ENCODE results near the gene RPA4. TPM values are rescaled to one million over a fixed set of nuclear protein-coding genes. Genes with fewer than 3 reads are reported as not detected.

RPA4 gene
- total and polyA plus RNA-seq, 9 of the 15 experiments (the other 6 are each of a cell fraction or from before 2014, with no cell fraction given), result 0.29 TPM; not detected in 8

GRCh38 chrX:96838537-96838936 is 45.2 kb upstream of the RPA4 start:
- FAIRE-seq (no peak), DNase-seq (ENCODE audit: extremely low read depth in 1 of 4, low spot score in 3 of 4) (no peak), ATAC-seq (no peak)
- CTCF ChIA-PET (ENCODE audit: low intra/inter-chr PET ratio), result no interaction called here
- Histone ChIP-seq H3K4me2 (ENCODE audit: insufficient read depth, low read length) (no peak overlapping the region), H3K9me3 (replicated peaks; ENCODE audit: control insufficient read depth, insufficient read depth, low read depth, low read length) (no peaks in the 10 kb centered on the region), H3K9me1 (ENCODE audit: control insufficient read depth, insufficient read depth, low read length) (no peaks in the 10 kb centered on the region), H3K36me3 (ENCODE audit: control insufficient read depth, insufficient read depth, low read length) (no peaks in the 10 kb centered on the region), H3K27ac (ENCODE audit: extremely low read depth, low read depth, low read length) (no peak overlapping the region), H2AFZ (ENCODE audit: low read depth, low read length) (no peak overlapping the region), H3K9ac (ENCODE audit: insufficient read depth in 1 of 2, low read depth in 2 of 2, low read length in 2 of 2) (no peak overlapping the region), H4K20me1 (replicated peaks; ENCODE audit: control insufficient read depth, insufficient read depth, low read length) (no peaks in the 10 kb centered on the region), H3K4me1 (replicated peaks in 1 of 2; ENCODE audit: control insufficient read depth in 2 of 2, insufficient read depth in 2 of 2, low read length in 2 of 2) (no peaks in the 10 kb centered on the region), H3K79me2 (ENCODE audit: control insufficient read depth, insufficient read depth, low read length) (no peaks in the 10 kb centered on the region), H3K4me3 (no peak overlapping the region), H3K27me3 (ENCODE audit: control insufficient read depth in 2 of 2, insufficient read depth in 2 of 2, low read length in 2 of 2) (no peaks in the 10 kb centered on the region)
- in situ Hi-C loops (cut with MboI) (no loop called here), intact Hi-C loops (cut with micrococcal nuclease) (no loop called here)
- POLR2A ChIA-PET, result no interaction called here
- no TSS peak for BruUV-seq (replicated peaks)
- WGBS (ENCODE audit: insufficient coverage, low coverage, missing lambda C conversion rate), result 0% methylated on average over 1 of the region's 1 CpG
- TF ChIP-seq HDAC2 (IDR thresholded peaks at IDR 0.05), result no peak
- no peak for TF ChIP-seq JUN (IDR thresholded peaks at IDR 0.05; ENCODE audit: borderline replicate concordance, low read depth, low read length)
- no peak for TF ChIP-seq JUN (CRISPR knock-in tag; IDR thresholded peaks at IDR 0.05; ENCODE audit: borderline replicate concordance)
- TF ChIP-seq SMARCA5 (IDR thresholded peaks at IDR 0.05), result no peak
- no peak for TF ChIP-seq ZNF696 (CRISPR knock-in tag; conservative IDR thresholded peaks at IDR 0.05)
- TF ChIP-seq ZNF263 (CRISPR knock-in tag; IDR thresholded peaks at IDR 0.05; ENCODE audit: borderline replicate concordance), result no peak
- TF ChIP-seq SUPT5H (IDR thresholded peaks at IDR 0.05), result no peak
- TF ChIP-seq, protein P1, sequence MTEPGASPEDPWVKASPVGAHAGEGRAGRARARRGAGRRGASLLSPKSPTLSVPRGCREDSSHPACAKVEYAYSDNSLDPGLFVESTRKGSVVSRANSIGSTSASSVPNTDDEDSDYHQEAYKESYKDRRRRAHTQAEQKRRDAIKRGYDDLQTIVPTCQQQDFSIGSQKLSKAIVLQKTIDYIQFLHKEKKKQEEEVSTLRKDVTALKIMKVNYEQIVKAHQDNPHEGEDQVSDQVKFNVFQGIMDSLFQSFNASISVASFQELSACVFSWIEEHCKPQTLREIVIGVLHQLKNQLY (CRISPR knock-in tag; conservative IDR thresholded peaks at IDR 0.05), result no peak
- no peak for TF ChIP-seq ZNF584 (CRISPR knock-in tag; IDR thresholded peaks at IDR 0.05; ENCODE audit: low read depth)
- no peak for TF ChIP-seq PCBP2 (IDR thresholded peaks at IDR 0.05; ENCODE audit: low read depth, low read length, poor library complexity, severe bottlenecking)
- no peak for TF ChIP-seq HDAC1 (IDR thresholded peaks at IDR 0.05)
- TF ChIP-seq HMG20B (CRISPR knock-in tag; IDR thresholded peaks at IDR 0.05), result no peak
- no peak for TF ChIP-seq KAT2B (IDR thresholded peaks at IDR 0.05; ENCODE audit: low read depth, low read length)
- no peak for TF ChIP-seq ZBTB40 (IDR thresholded peaks at IDR 0.05)
- no peak for TF ChIP-seq ZBTB40 (CRISPR knock-in tag; IDR thresholded peaks at IDR 0.05)

Data from K562 (cell line).